Neutrophil (primary cell): Measurements from ENCODE around the gene NUAK1.

ENCODE experiments used
- H3K27ac ChIP-seq: fragments of 200-600 bp; sonication (generic); 2 replicates; pipeline ENCODE4 v1.5.1; 2016; ENCODE audit warnings: mild to moderate bottlenecking, moderate library complexity
- H3K27me3 ChIP-seq: fragments of 200-600 bp; sonication (generic); 2 replicates; pipeline ENCODE4 v1.6.0; 2016; ENCODE audit warnings: mild to moderate bottlenecking
- H3K36me3 ChIP-seq: fragments of 200-600 bp; sonication (generic); 2 replicates; pipeline ENCODE4 v1.5.1; 2017
- H3K4me1 ChIP-seq, 2 experiments: fragments of 200-600 bp in 1 of 2; sonication (generic) in 1 of 2; 1 replicate in 1 of 2; 2 replicates in 1 of 2; pipeline versions ENCODE4 v1.5.1 to v1.6.1; 2013 to 2016; ENCODE audit warnings: low read depth in 1 of 2, low read length in 1 of 2, mild to moderate bottlenecking in 1 of 2, moderate library complexity in 1 of 2; ENCODE audit not compliant: control insufficient read depth in 1 of 2, insufficient read depth in 1 of 2
- H3K4me3 ChIP-seq, 2 experiments: fragments of 200-600 bp in 1 of 2; sonication (generic) in 1 of 2; 1 replicate in 1 of 2; 2 replicates in 1 of 2; pipeline ENCODE4 v1.5.1; 2013 to 2016; ENCODE audit warnings: low read depth in 1 of 2, low read length in 1 of 2, mild to moderate bottlenecking in 1 of 2, moderate library complexity in 1 of 2
- H3K9me3 ChIP-seq: fragments of 200-600 bp; sonication (generic); 2 replicates; pipeline ENCODE4 v1.5.1; 2016
- CTCF ChIP-seq: fragments of 200-600 bp; sonication (generic); IDR thresholded peaks from 2 replicates; pipeline ENCODE4 v1.5.1; 2016; ENCODE audit warnings: antibody characterized with exemption

The NUAK1 gene

GRCh38 chr12:106171117-106171750 is 32.5 kb upstream of the NUAK1 start:
- Histone ChIP-seq H3K36me3 (no peaks in the 10 kb centered on the region), H3K27ac (no peak overlapping the region), H3K9me3 (no peaks in the 10 kb centered on the region), H3K27me3 (peaks cover 22% of the 10 kb centered on the region), H3K4me1 (no peaks in the 10 kb centered on the region), H3K4me3 (no peak overlapping the region)
- no peak for TF ChIP-seq CTCF

GRCh38 chr12:106170285-106170684 is 31.5 kb upstream of the NUAK1 start:
- Histone ChIP-seq H3K27me3 (peaks cover 24% of the 10 kb centered on the region), H3K4me3 (no peak overlapping the region), H3K36me3 (no peaks in the 10 kb centered on the region), H3K27ac (no peak overlapping the region), H3K4me1 (no peaks in the 10 kb centered on the region), H3K9me3 (no peaks in the 10 kb centered on the region)
- TF ChIP-seq CTCF, result no peak

GRCh38 chr12:106163712-106164111 is 25.0 kb upstream of the NUAK1 start:
- Histone ChIP-seq H3K9me3 (no peaks in the 10 kb centered on the region), H3K27me3 (peaks cover 21% of the 10 kb centered on the region), H3K4me1 (no peaks in the 10 kb centered on the region), H3K27ac (no peak overlapping the region), H3K36me3 (no peaks in the 10 kb centered on the region), H3K4me3 (no peak overlapping the region)
- TF ChIP-seq CTCF, result no peak

GRCh38 chr12:106161491-106161890 is 22.7 kb upstream of the NUAK1 start:
- H3K9me3 ChIP-seq, result no peaks in the 10 kb centered on the region
- no peak for TF ChIP-seq CTCF
- no peak overlapping the region for H3K27ac ChIP-seq
- H3K27me3 ChIP-seq, result peaks cover 21% of the 10 kb centered on the region
- no peaks in the 10 kb centered on the region for H3K4me1 ChIP-seq
- no peaks in the 10 kb centered on the region for H3K36me3 ChIP-seq
- no peak overlapping the region for H3K4me3 ChIP-seq

- TF ChIP-seq CTCF, result no peak
- no peak overlapping the region for H3K27ac ChIP-seq
- no peak overlapping the region for H3K4me3 ChIP-seq
- H3K9me3 ChIP-seq, result no peaks in the 10 kb centered on the region
- peaks cover 19% of the 10 kb centered on the region for H3K27me3 ChIP-seq
- H3K4me1 ChIP-seq, result no peaks in the 10 kb centered on the region
- no peaks in the 10 kb centered on the region for H3K36me3 ChIP-seq
Measured at GRCh38 chr12:106160915-106161314, 22.2 kb upstream of the NUAK1 start.
